Forelimb muscle (tissue), 1 donor: ENCODE results near the gene ADORA3. TPM values are rescaled to one million over a fixed set of nuclear protein-coding genes. Genes with fewer than 3 reads are reported as not detected.

ENCODE experiments used
- polyA plus RNA-seq: library from polyadenylated mRNA; unstranded; fragments of 120-200 nt; gene quantifications from one replicate; pipeline ENCODE4 v1.2.1, GENCODE V29; 2013; ENCODE audit not compliant: insufficient read length

The ADORA3 gene
- polyA plus RNA-seq, 1 donor: 0.40 TPM

Other genes starting within 250 kb of the ADORA3 start
- not detected for gene CHIA, start 212.8 kb downstream of the ADORA3 start, polyA plus RNA-seq
- 2.0 TPM for gene OVGP1, start 75.9 kb downstream of the ADORA3 start, polyA plus RNA-seq
- 36.1 TPM for gene WDR77, start 54.4 kb downstream of the ADORA3 start, polyA plus RNA-seq
- gene ATP5PB, start 54.2 kb downstream of the ADORA3 start, polyA plus RNA-seq: 280 TPM
- 5.3 TPM for gene C1orf162, start 29.6 kb downstream of the ADORA3 start, polyA plus RNA-seq
- 0.24 TPM for gene TMIGD3, start within 50 bp of the ADORA3 start, polyA plus RNA-seq
- 48.6 TPM for gene RAP1A, start 116.2 kb upstream of the ADORA3 start, polyA plus RNA-seq
- 61.5 TPM for gene INKA2, start 235.8 kb upstream of the ADORA3 start, polyA plus RNA-seq